GM12874 (cell line): ENCODE data around the gene FMNL2.

ENCODE experiments used
- CTCF ChIP-seq: IDR thresholded peaks from 2 replicates; pipeline ENCODE4 v1.5.1; 2011; ENCODE audit warnings: low read depth, mild to moderate bottlenecking, control low read depth, low read length, moderate library complexity; ENCODE audit not compliant: insufficient read depth

Gene FMNL2

DNA sequence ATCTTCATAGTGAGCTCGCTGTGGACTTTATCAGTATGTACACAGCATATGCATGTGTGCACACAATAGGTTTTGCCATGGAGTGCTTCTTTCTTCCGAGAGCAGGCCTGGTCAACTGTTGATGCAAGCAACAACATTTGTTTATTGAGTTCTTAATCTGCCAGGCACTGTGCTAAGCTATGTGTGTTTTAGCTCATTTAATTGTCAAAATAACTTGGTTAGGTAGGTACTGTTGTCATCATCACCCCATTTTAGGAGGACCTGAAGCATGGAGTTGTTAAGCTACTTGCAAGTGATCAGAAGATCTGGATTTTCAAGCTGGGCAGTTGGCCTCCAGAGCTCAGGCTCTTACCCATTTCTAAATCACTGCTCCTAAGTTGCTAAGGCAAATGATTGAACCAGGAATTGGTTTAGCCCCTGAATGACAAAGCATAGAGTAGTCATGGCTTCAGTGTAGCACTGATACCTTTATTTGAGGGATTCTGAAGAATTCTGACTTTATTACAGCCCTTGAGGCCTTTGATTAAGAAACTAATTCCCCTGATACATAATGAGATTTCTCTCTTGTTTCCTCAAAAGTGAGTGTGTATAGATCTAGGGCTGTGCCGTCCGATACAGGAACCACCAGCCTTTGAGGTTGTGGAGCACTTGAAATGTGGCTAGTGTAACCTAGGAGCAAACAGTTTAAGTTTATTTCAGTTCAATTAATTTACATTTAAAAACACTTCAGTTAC, 132.9 kb downstream of the FMNL2 start:
- TF ChIP-seq CTCF, result no peak

GRCh38 chr2:152468899-152469692, 134.1 kb downstream of the FMNL2 start:
- no peak for TF ChIP-seq CTCF

DNA sequence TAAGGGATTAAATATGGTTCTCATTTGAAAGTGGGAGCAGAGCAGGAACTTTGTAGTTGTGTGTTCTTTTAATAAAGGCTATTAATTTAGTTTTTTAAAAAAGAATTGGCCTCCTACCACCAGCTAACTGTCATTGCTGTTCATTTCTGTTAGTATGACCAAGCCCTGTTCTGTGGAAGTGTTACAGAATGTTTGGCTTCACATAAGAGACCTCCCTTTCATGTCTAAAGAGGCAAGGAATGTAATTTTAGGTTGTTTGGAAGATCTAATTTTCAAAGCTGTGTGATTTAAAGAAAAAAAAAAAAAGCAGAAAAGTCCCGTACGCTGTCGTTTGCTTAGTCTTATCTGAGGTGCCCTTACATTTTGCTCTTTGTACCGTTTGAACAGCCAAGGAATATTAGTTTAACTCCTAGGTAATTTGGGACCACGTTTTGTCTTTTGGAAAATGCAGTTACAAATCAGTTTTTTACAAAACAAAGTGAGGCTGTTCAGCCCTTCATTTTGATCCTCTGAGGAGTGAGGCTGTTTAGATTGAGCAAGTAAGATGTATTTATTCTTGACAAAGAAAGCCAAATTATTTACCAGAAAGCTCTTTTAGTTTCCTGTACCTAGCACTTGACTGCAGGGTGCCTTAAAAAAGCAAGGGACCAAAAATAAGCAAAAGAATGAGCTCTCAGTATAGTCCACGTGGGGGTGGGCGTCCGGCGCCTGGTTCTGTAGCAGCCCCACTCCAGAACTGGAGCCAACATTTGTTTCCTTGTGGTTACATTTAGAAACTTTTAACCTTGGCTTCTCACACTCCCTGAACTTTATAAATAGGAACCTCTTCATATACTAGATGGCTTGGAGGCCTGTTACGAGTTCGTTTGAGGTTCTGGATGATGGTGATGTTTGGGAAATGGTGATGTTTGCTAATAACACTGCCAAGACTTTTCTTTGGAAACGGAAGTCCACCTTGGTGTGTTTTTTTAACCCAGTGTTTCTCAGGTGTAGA, 136.2 kb downstream of the FMNL2 start:
- TF ChIP-seq CTCF, result no peak

GRCh38 chr2:152472481-152472887, 137.5 kb downstream of the FMNL2 start:
- TF ChIP-seq CTCF, result no peak

DNA sequence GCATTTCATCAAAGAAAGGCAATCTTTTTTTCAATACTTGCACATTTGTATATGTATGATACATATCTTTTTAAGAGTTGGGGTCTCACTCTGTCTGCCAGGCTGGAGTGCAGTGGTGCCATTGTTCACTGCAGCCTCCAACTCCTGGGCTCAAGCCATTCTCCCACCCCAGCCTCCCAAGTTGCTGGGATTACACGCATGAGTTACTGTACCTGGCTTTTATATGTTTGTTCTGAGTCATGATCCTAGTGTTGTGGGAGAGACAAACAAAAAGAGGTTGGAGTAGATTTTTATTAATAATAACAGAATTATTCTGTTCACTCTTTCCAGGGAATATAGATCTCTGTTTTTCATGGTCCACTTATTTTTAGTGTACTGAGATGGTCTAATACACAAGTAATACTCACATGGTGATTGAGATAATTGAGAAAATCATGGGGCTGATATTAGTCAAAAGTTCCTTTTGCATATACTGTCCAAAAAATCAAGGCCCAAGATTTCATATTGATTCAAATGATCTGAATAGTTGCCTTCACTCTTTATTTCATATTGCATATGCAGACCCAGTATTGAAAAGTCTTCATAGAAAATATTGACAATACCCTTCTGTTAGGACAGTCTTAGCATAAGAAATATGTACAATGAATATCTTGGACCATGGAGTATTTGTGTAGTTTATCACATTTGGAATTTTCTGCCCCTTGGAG, 138.3 kb downstream of the FMNL2 start:
- TF ChIP-seq CTCF, result no peak

DNA sequence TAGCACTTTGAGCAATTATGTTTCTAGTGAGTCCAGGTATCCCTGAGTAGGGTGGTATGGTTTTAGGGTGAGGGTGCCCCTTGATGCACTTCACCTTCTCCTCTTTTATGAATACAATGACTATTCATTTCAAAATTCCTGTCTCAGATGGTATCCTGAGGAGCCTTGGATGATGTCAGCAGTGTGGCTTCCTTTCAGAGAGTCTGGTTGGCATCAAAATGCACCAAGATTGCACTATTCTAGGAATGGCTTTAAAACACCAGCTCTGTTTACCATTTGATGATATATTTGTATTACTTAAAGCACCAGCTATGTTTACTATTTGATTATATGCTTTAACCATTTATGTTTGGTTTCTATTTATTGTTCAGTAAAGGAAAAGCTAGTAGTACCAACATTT, 141.0 kb downstream of the FMNL2 start:
- TF ChIP-seq CTCF, result no peak
